HEK293 (cell line): ENCODE results near the gene ARAP1.

Experiments used
- GLI2 ChIP-seq: fragments of 450-650 bp; formaldehyde crosslinking; IDR thresholded peaks from 2 replicates; pipeline ENCODE4; 2017; ENCODE audit warnings: missing biosample characterization, missing genetic modification characterization, low read depth, borderline replicate concordance
- YY1 ChIP-seq: fragments of 450-650 bp; formaldehyde crosslinking; IDR thresholded peaks from 2 replicates; pipeline ENCODE4 v1.5.1; 2018; ENCODE audit warnings: missing biosample characterization, missing genetic modification characterization
- ZBTB1 ChIP-seq: fragments of 450-650 bp; formaldehyde crosslinking; IDR thresholded peaks from 2 replicates; pipeline ENCODE4 v1.5.1; 2016; ENCODE audit warnings: missing biosample characterization, missing genetic modification characterization
- ZBTB20 ChIP-seq: fragments of 450-650 bp; formaldehyde crosslinking; IDR thresholded peaks from 2 replicates; pipeline ENCODE4 v1.5.1; 2016; ENCODE audit warnings: missing biosample characterization, missing genetic modification characterization
- ZFP3 ChIP-seq: fragments of 450-650 bp; formaldehyde crosslinking; IDR thresholded peaks from 2 replicates; pipeline ENCODE4 v1.5.1; 2016; ENCODE audit warnings: low read depth, missing biosample characterization, missing genetic modification characterization
- ZNF121 ChIP-seq: fragments of 450-650 bp; formaldehyde crosslinking; IDR thresholded peaks from 2 replicates; pipeline ENCODE4 v1.5.1; 2016; ENCODE audit warnings: missing biosample characterization, missing genetic modification characterization
- ZNF132 ChIP-seq: fragments of 450-650 bp; formaldehyde crosslinking; IDR thresholded peaks from 2 replicates; pipeline ENCODE4 v1.5.1; 2017; ENCODE audit warnings: missing biosample characterization, missing genetic modification characterization, borderline replicate concordance
- ZNF133 ChIP-seq: fragments of 450-650 bp; formaldehyde crosslinking; IDR thresholded peaks from 2 replicates; pipeline ENCODE4 v1.5.1; 2016; ENCODE audit warnings: missing biosample characterization, missing genetic modification characterization
- ZNF37A ChIP-seq: fragments of 450-650 bp; IDR thresholded peaks from 2 replicates; pipeline ENCODE4 v1.5.1; 2018; ENCODE audit warnings: missing biosample characterization, missing genetic modification characterization
- ZNF747 ChIP-seq: fragments of 450-650 bp; formaldehyde crosslinking; IDR thresholded peaks from 2 replicates; pipeline ENCODE4 v1.5.1; 2016; ENCODE audit warnings: missing biosample characterization, missing genetic modification characterization
- TF ChIP-seq, protein P1 (sequence below): fragments of 450-650 bp; formaldehyde crosslinking; IDR thresholded peaks from 2 replicates; pipeline ENCODE4 v1.5.1; 2016; ENCODE audit warnings: missing biosample characterization, missing genetic modification characterization
- TF ChIP-seq, protein P2 (sequence below): fragments of 450-650 bp; formaldehyde crosslinking; IDR thresholded peaks from 2 replicates; pipeline ENCODE4 v1.5.1; 2016; ENCODE audit warnings: missing biosample characterization, missing genetic modification characterization

DNA sequence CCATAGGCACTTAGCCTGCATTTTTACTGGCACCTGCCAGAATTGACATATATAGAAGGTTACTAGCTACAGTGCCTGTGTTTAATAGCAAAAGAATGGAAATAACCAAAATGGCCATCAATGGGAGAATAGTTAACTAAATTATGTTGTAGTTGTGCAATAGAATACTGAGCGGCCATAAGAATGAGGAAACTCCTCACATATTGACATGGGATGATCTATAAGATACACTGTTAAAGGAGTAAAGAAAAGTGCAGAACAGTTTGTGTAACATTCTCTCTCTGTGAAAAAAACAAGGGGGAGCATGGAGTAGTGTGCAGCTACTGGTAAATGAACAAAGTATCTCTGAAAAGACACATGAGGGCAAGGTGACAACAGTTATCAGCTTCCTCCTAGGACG is 21.5 kb downstream of the ARAP1 start:
- TF ChIP-seq, protein P1, sequence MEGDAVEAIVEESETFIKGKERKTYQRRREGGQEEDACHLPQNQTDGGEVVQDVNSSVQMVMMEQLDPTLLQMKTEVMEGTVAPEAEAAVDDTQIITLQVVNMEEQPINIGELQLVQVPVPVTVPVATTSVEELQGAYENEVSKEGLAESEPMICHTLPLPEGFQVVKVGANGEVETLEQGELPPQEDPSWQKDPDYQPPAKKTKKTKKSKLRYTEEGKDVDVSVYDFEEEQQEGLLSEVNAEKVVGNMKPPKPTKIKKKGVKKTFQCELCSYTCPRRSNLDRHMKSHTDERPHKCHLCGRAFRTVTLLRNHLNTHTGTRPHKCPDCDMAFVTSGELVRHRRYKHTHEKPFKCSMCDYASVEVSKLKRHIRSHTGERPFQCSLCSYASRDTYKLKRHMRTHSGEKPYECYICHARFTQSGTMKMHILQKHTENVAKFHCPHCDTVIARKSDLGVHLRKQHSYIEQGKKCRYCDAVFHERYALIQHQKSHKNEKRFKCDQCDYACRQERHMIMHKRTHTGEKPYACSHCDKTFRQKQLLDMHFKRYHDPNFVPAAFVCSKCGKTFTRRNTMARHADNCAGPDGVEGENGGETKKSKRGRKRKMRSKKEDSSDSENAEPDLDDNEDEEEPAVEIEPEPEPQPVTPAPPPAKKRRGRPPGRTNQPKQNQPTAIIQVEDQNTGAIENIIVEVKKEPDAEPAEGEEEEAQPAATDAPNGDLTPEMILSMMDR (tag by site-specific recombination): no peak
- TF ChIP-seq GLI2 (tag by site-specific recombination) (no peak), ZNF121 (tag by site-specific recombination) (no peak), ZBTB20 (tag by site-specific recombination) (no peak), ZNF133 (no peak), ZNF747 (tag by site-specific recombination) (no peak), YY1 (tag by site-specific recombination) (no peak), ZBTB1 (tag by site-specific recombination) (no peak), ZFP3 (tag by site-specific recombination) (no peak), ZNF132 (tag by site-specific recombination) (no peak), ZNF37A (tag by site-specific recombination) (no peak)
- TF ChIP-seq, protein P2, sequence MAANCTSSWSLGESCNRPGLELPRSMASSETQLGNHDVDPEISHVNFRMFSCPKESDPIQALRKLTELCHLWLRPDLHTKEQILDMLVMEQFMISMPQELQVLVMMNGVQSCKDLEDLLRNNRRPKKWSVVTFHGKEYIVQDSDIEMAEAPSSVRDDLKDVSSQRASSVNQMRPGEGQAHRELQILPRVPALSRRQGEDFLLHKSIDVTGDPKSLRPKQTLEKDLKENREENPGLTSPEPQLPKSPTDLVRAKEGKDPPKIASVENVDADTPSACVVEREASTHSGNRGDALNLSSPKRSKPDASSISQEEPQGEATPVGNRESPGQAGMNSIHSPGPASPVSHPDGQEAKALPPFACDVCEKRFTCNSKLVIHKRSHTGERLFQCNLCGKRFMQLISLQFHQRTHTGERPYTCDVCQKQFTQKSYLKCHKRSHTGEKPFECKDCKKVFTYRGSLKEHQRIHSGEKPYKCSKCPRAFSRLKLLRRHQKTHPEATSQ (tag by site-specific recombination): no peak
